Naive thymus-derived CD8-positive, alpha-beta T cell (primary cell): ENCODE data around the gene ARMC7. TPM values are rescaled to one million over a fixed set of nuclear protein-coding genes. Genes with fewer than 3 reads are reported as not detected.

Experiments
- ATAC-seq, 2 donors: fragments of 150-1000 bp; cut with Tn5 transposase in 1 of 2; sonication (Bioruptor Pico), chemical (Tn5 transposase) in 1 of 2; 1 replicate in 1 of 2; 2 replicates in 1 of 2; pipeline ENCODE4 v1.10.0; 2021; ENCODE audit warnings: mild to moderate bottlenecking in 2 of 2, moderate library complexity in 2 of 2
- POLR2A ChIA-PET: fragments of 350-600 bp; sonication (Branson Sonifier 250); formaldehyde crosslinking; loops from one replicate; lab custom pipeline; 2021; ENCODE audit warnings: antibody characterized with exemption; lab: Charles Lee
- DNase-seq, 10 donors: peaks; one replicate each; pipeline versions ENCODE4 v3.0.0 to v3.0.0-alpha.2; 2020 to 2022
- H3K27ac Mint-ChIP-seq, 10 donors: one replicate each; pipeline ENCODE4 v1.8.0; 2020 to 2022; ENCODE audit warnings: mild to moderate bottlenecking in 10 of 10, mixed read lengths in 10 of 10, moderate library complexity in 4 of 10, inconsistent platforms in 1 of 10
- H3K27me3 Mint-ChIP-seq, 5 donors: one replicate each; pipeline ENCODE4 v1.8.0; 2021 to 2022; ENCODE audit warnings: mixed read lengths in 5 of 5
- H3K36me3 Mint-ChIP-seq, 3 donors: one replicate each; pipeline ENCODE4 v1.8.0; 2020 to 2022; ENCODE audit warnings: mixed read lengths in 3 of 3, mild to moderate bottlenecking in 2 of 3, inconsistent platforms in 1 of 3
- H3K4me1 Mint-ChIP-seq, 4 donors: one replicate each; pipeline ENCODE4 v1.8.0; 2021 to 2022; ENCODE audit warnings: mixed read lengths in 4 of 4
- H3K4me3 Mint-ChIP-seq, 10 donors: one replicate each; pipeline ENCODE4 v1.8.0; 2020 to 2022; ENCODE audit warnings: mild to moderate bottlenecking in 10 of 10, mixed read lengths in 10 of 10, moderate library complexity in 6 of 10, inconsistent platforms in 1 of 10
- H3K9me3 Mint-ChIP-seq, 9 donors: one replicate each; pipeline ENCODE4 v1.8.0; 2020 to 2022; ENCODE audit warnings: mixed read lengths in 9 of 9, mild to moderate bottlenecking in 3 of 9, inconsistent platforms in 1 of 9, moderate library complexity in 1 of 9
- polyA plus RNA-seq, 3 donors: library from polyadenylated mRNA; unstranded; fragments of 300-500 nt; fragmentation: Illumina TruSeq; gene quantifications; one replicate each; pipeline ENCODE4 v1.2.3, GENCODE V29; 2021
- total RNA-seq, 8 experiments: library from RNA in 2 of 8; stranded (reverse) in 2 of 8; gene quantifications; one replicate each; pipeline ENCODE4 v1.2.3 and lab custom pipeline; 2021 to 2026

The ARMC7 gene
- total and polyA plus RNA-seq, 5 experiments from 2014 or later = 2.7 to 16.7 (median 3.3) TPM

GRCh38 chr17:75091855-75092327 lies 17.9 kb upstream of the ARMC7 start:
- H3K27me3 Mint-ChIP-seq = no peaks in the 10 kb centered on the region
- ATAC-seq = no peak
- POLR2A ChIA-PET = interaction anchor here (0.6 kb wide), 1 partner anchor 24 kb away, joined by 6 read pairs; no protein-coding TSS in a partner anchor
- H3K27ac Mint-ChIP-seq = peak overlapping the region in 7 of 10 donors; percentile 0 to 32 (median 22)
- peaks cover 23 to 51% (median 43%) of the 10 kb centered on the region in 4 donors for H3K4me1 Mint-ChIP-seq
- H3K9me3 Mint-ChIP-seq = no peaks in the 10 kb centered on the region
- no peak for DNase-seq
- H3K4me3 Mint-ChIP-seq = no peak overlapping the region
- no peaks in the 10 kb centered on the region for H3K36me3 Mint-ChIP-seq

- DNase-seq (no peak), ATAC-seq (no peak)
- no peaks in the 10 kb centered on the region for H3K9me3 Mint-ChIP-seq
- POLR2A ChIA-PET = interaction anchor here (1.1 kb wide), 1 partner anchor 26 kb away, joined by 3 read pairs; no protein-coding TSS in a partner anchor
- no peak overlapping the region for H3K27ac Mint-ChIP-seq
- H3K4me3 Mint-ChIP-seq = no peak overlapping the region
- peaks cover 23 to 38% (median 33%) of the 10 kb centered on the region in 4 donors for H3K4me1 Mint-ChIP-seq
- H3K36me3 Mint-ChIP-seq = peaks cover 0 to 8% (median 0%) of the 10 kb centered on the region in 3 donors
- H3K27me3 Mint-ChIP-seq = no peaks in the 10 kb centered on the region
These were observed 16.1 kb upstream of the ARMC7 start for GRCh38 chr17:75093548-75094158.

GRCh38 chr17:75094871-75095399 lies 14.8 kb upstream of the ARMC7 start:
- H3K4me1 Mint-ChIP-seq = peaks cover 18 to 25% (median 20%) of the 10 kb centered on the region in 4 donors
- peaks cover 0 to 11% (median 0%) of the 10 kb centered on the region in 3 donors for H3K36me3 Mint-ChIP-seq
- no peak overlapping the region for H3K4me3 Mint-ChIP-seq
- no peaks in the 10 kb centered on the region for H3K9me3 Mint-ChIP-seq
- no peak for DNase-seq
- no peak for ATAC-seq
- POLR2A ChIA-PET = interaction anchor here (0.6 kb wide), 2 partner anchors 12 to 28 kb away, joined by 5 read pairs; no protein-coding TSS in a partner anchor
- H3K27ac Mint-ChIP-seq = no peak overlapping the region
- H3K27me3 Mint-ChIP-seq = no peaks in the 10 kb centered on the region

- Mint-ChIP-seq H3K4me3 (no peak overlapping the region), H3K27ac (no peak overlapping the region), H3K27me3 (no peaks in the 10 kb centered on the region), H3K9me3 (no peaks in the 10 kb centered on the region), H3K4me1 (peaks cover 9 to 17% (median 11%) of the 10 kb centered on the region in 4 donors), H3K36me3 (peaks cover 0 to 13% (median 0%) of the 10 kb centered on the region in 3 donors)
- ATAC-seq = no peak
- POLR2A ChIA-PET = interaction anchor here (0.6 to 0.7 kb wide), 3 partner anchors 15 to 674 kb away, joined by 4 to 6 read pairs (median 4); no protein-coding TSS in a partner anchor
- no peak for DNase-seq
These were observed 13.6 kb upstream of the ARMC7 start for GRCh38 chr17:75096082-75096625.

- POLR2A ChIA-PET = interaction anchor here (0.7 to 1.4 kb wide), 2 partner anchors 10 to 12 kb away, joined by 3 read pairs; partner anchors contain the start of genes ARMC7 and SLC16A5
- H3K9me3 Mint-ChIP-seq = no peaks in the 10 kb centered on the region
- H3K4me1 Mint-ChIP-seq = peaks cover 0 to 8% (median 1%) of the 10 kb centered on the region in 4 donors
- H3K36me3 Mint-ChIP-seq = peaks cover 0 to 13% (median 0%) of the 10 kb centered on the region in 3 donors
- ATAC-seq = no peak
- H3K4me3 Mint-ChIP-seq = no peak overlapping the region
- no peaks in the 10 kb centered on the region for H3K27me3 Mint-ChIP-seq
- DNase-seq = no peak
- peak overlapping the region in 1 of 10 donors; percentile 13 for H3K27ac Mint-ChIP-seq
These were observed 11.9 kb upstream of the ARMC7 start for GRCh38 chr17:75097865-75098264.

- Mint-ChIP-seq H3K4me1 (peaks cover 0 to 8% (median 1%) of the 10 kb centered on the region in 4 donors), H3K9me3 (no peaks in the 10 kb centered on the region), H3K27me3 (no peaks in the 10 kb centered on the region), H3K36me3 (peaks cover 0 to 13% (median 0%) of the 10 kb centered on the region in 3 donors), H3K27ac (peak overlapping the region in 2 of 10 donors; percentile 27 to 95), H3K4me3 (no peak overlapping the region)
- ATAC-seq (no peak), DNase-seq (no peak)
- POLR2A ChIA-PET = interaction anchor here (0.7 to 0.9 kb wide), 2 partner anchors 11 to 16 kb away, joined by 3 read pairs; partner anchors contain the start of gene SLC16A5
These were observed 10.9 kb upstream of the ARMC7 start for GRCh38 chr17:75098861-75099260.

GRCh38 chr17:75099881-75100595 lies 9.7 kb upstream of the ARMC7 start:
- no peaks in the 10 kb centered on the region for H3K9me3 Mint-ChIP-seq
- POLR2A ChIA-PET = interaction anchor here (0.9 kb wide), 1 partner anchor 17 kb away, joined by 3 read pairs; no protein-coding TSS in a partner anchor
- peaks cover 0 to 8% (median 1%) of the 10 kb centered on the region in 4 donors for H3K4me1 Mint-ChIP-seq
- H3K27me3 Mint-ChIP-seq = no peaks in the 10 kb centered on the region
- H3K27ac Mint-ChIP-seq = peak overlapping the region in 1 of 10 donors; percentile 31
- DNase-seq (no peak), ATAC-seq (no peak)
- H3K4me3 Mint-ChIP-seq = no peak overlapping the region
- peaks cover 0 to 15% (median 0%) of the 10 kb centered on the region in 3 donors for H3K36me3 Mint-ChIP-seq

- Mint-ChIP-seq H3K27ac (peak overlapping the region in 1 of 10 donors; percentile 13), H3K4me3 (peak overlapping the region in 1 of 10 donors; percentile 20), H3K36me3 (peaks cover 0 to 12% (median 0%) of the 10 kb centered on the region in 3 donors), H3K9me3 (no peaks in the 10 kb centered on the region), H3K4me1 (peaks cover 0 to 8% (median 1%) of the 10 kb centered on the region in 4 donors), H3K27me3 (no peaks in the 10 kb centered on the region)
- peak in 1 of 2 donors; percentile 11 for ATAC-seq
- DNase-seq = peak in 1 of 10 donors; percentile 29
- POLR2A ChIA-PET = interaction anchor here (0.7 to 0.8 kb wide), 2 partner anchors 24 to 86 kb away, joined by 5 to 6 read pairs; no protein-coding TSS in a partner anchor
These were observed 7.4 kb upstream of the ARMC7 start for GRCh38 chr17:75102385-75102821.

- DNase-seq (no peak), ATAC-seq (no peak)
- H3K9me3 Mint-ChIP-seq = no peaks in the 10 kb centered on the region
- peaks cover 0 to 5% (median 0%) of the 10 kb centered on the region in 3 donors for H3K36me3 Mint-ChIP-seq
- no peak overlapping the region for H3K27ac Mint-ChIP-seq
- H3K27me3 Mint-ChIP-seq = no peaks in the 10 kb centered on the region
- H3K4me3 Mint-ChIP-seq = no peak overlapping the region
- POLR2A ChIA-PET = interaction anchor here (0.7 to 1.9 kb wide), 3 partner anchors 25 to 372 kb away, joined by 4 to 5 read pairs (median 4); no protein-coding TSS in a partner anchor
- peaks cover 2 to 12% (median 6%) of the 10 kb centered on the region in 4 donors for H3K4me1 Mint-ChIP-seq
These were observed 5.9 kb upstream of the ARMC7 start for GRCh38 chr17:75103601-75104554.

- POLR2A ChIA-PET = interaction anchor here (0.9 to 1.9 kb wide), 4 partner anchors 17 to 71 kb away, joined by 3 to 6 read pairs (median 4); partner anchors contain the start of gene SLC16A5
- H3K27me3 Mint-ChIP-seq = no peaks in the 10 kb centered on the region
- H3K4me3 Mint-ChIP-seq = no peak overlapping the region
- no peak for DNase-seq
- peaks cover 0 to 4% (median 0%) of the 10 kb centered on the region in 3 donors for H3K36me3 Mint-ChIP-seq
- H3K27ac Mint-ChIP-seq = no peak overlapping the region
- no peak for ATAC-seq
- no peaks in the 10 kb centered on the region for H3K9me3 Mint-ChIP-seq
- peaks cover 2 to 17% (median 12%) of the 10 kb centered on the region in 4 donors for H3K4me1 Mint-ChIP-seq
These were observed 4.4 kb upstream of the ARMC7 start for GRCh38 chr17:75105126-75106080.
